ENCODE results near the gene PTP4A1. TPM values are rescaled to one million over a fixed set of nuclear protein-coding genes. Genes with fewer than 3 reads are reported as not detected.

The PTP4A1 gene
- total RNA-seq, 1 donor = 43.6 TPM

DNA sequence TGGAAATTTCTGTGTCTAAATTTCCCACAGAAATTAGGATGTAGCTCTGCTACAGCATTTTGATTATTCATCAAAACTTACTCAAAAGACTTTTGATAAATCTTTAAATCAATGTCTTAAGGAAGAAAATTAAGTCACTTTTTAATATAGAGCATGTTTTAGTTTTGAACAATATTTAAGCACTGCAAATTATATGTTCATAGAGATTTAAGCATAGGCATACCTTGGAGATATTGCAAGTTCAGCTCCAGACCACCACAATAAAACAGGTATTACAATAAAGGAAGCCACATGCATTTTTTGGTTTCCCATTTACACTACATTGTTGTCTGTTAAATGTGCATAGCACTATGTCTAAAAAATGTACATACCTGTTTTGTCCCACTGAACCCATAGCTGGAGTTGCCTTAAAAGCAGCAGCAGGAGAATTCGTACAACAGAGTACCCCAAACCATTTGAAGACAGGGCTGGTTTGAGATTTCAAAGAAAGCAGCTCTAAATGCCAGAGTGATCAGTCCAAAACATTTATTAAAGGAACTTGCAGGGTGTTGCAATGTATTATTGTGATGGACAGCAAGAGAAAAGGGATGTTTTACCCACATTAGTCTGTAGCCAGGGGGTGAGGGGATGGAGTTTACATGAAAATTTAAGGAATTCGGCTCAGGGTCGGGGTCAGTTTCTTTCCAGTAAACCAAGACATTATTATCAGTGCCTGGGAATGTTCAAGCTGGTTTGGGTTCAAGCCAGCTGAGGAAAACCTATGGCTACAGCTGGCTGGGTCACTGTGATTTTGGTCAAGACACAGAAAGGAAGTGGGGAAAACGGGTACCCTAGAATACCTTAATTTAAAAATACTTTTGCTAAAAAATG lies 6.3 kb upstream of the PTP4A1 start:
- H3K4me3 ChIP-seq (ENCODE audit: low read depth, low read length) = peak overlapping the region; percentile 30
- DNase-seq (ENCODE audit: low read depth) = peak; percentile 90
- TF ChIP-seq, protein P1, sequence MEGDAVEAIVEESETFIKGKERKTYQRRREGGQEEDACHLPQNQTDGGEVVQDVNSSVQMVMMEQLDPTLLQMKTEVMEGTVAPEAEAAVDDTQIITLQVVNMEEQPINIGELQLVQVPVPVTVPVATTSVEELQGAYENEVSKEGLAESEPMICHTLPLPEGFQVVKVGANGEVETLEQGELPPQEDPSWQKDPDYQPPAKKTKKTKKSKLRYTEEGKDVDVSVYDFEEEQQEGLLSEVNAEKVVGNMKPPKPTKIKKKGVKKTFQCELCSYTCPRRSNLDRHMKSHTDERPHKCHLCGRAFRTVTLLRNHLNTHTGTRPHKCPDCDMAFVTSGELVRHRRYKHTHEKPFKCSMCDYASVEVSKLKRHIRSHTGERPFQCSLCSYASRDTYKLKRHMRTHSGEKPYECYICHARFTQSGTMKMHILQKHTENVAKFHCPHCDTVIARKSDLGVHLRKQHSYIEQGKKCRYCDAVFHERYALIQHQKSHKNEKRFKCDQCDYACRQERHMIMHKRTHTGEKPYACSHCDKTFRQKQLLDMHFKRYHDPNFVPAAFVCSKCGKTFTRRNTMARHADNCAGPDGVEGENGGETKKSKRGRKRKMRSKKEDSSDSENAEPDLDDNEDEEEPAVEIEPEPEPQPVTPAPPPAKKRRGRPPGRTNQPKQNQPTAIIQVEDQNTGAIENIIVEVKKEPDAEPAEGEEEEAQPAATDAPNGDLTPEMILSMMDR (IDR thresholded peaks at IDR 0.05; ENCODE audit: insufficient read depth, low read depth, low read length) = no peak

DNA sequence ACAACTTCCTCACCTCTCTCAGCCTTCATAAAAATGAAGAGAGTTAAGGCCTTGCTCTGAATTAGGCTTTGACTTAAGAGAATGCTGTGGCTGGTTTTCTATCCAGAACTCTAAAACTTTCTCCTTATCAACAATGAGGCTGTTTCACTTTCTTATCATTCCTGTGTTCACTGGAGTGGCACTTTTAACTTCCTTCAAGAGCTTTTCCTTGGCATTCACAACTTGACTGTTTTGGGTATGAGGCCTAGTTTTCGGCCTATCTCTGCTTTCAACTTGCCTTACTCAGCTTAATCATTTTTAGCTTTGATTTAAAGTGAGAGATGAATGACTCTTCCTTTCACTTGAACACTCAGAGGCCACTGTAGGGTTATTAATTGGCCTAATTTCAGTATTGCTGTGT lies 4.3 kb upstream of the PTP4A1 start:
- H3K4me3 ChIP-seq (ENCODE audit: low read depth, low read length) = no peak overlapping the region
- DNase-seq (ENCODE audit: low read depth) = no peak
- TF ChIP-seq, protein P1 (IDR thresholded peaks at IDR 0.05; ENCODE audit: insufficient read depth, low read depth, low read length) = no peak

DNA sequence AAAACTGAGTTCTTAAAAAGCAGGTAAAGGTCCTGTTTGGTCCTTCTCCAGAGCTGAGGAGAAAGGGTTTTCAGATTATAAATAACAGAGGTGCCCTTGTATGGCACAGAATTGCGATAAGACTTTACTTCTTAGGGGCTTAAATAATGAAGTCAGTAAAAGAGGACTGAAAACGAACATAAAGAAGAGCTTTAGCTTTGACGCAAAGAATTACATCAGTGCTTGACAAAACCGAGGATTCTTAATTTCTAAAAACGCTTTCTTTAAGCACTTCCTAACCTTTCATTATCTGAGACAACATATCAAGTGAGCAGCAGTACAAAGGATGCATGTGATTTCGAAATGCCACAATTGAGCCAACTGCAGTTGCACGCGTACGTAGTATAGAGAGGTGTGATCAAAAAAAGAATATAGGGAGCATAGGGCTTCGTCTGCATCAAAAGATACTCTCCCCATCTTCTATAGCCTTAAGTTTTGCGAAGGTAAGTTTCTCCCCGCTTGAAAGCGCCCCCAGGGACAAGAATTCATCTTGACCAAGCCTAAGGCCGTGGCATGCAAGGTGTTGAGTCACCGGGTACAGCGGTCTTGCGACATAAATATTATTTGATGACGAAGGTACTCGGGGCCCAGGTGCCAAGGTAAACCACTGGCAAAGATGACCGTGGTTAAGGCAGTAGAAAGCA lies 778 bp upstream of the PTP4A1 start:
- H3K4me3 ChIP-seq (ENCODE audit: low read depth, low read length) = peak overlapping the region; percentile 70
- peak; percentile 75 for DNase-seq (ENCODE audit: low read depth)
- TF ChIP-seq, protein P1 (IDR thresholded peaks at IDR 0.05; ENCODE audit: insufficient read depth, low read depth, low read length) = peak; percentile 8

DNA sequence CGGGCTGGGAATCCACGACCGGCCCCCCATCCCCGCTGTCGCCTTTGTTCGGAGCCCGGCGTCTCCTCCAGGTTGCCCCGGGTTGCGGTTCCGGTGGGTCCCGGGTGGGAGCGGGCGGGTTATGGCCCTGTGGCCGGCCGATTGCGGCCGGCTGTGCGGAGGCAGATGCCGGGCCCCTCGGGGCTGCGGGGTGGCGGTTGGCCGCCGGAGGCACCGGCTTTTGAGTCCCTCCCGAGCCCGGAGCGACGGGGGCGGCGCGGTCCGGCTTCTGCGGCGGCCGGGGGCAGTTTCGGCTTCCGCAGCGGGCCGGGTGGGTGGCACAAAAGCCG lies 431 bp downstream of the PTP4A1 start:
- peak overlapping the region; percentile 96 for H3K4me3 ChIP-seq (ENCODE audit: low read depth, low read length)
- no peak for DNase-seq (ENCODE audit: low read depth)
- TF ChIP-seq, protein P1 (IDR thresholded peaks at IDR 0.05; ENCODE audit: insufficient read depth, low read depth, low read length) = no peak

DNA sequence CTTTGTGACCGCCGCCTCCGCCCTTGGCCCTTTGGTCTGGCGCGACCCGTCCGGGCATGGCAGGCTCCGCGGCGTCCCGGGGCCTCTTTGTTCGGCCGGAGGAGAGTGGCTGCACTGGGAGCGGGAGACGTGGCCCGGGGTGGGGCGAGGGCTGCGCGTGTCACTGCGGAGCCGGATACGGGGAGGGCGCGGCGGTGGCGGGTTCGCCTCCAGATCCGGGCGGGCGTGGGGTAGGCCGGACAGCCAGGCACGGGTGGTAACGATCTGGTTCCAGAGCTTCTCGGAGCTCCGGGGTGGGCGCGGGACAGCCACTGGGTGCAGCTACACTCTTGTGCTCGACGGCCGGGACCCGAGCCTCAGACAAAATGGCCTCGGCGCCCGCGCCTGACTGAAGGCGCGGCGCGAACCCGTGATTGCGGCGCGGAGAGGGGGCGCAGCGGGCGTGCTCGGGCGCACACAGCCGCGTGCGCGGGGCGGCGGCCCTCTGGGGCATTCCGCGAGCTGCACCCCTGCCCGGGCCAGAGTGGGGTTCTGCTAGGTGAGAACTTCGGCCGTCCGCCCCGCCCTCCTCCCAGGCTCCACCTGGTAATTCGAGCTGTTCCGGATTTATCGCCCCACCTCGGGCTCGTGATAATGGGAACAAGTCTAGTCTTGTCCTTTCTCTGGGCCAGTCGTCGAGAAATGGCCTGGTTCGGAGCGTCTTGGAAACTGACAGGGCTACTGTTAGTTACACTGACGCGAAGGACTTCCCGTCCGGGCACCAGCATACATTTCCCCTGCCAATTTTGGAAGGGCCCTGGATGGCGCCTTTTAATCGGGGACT lies 1.0 kb downstream of the PTP4A1 start:
- peak; percentile 79 for DNase-seq (ENCODE audit: low read depth)
- TF ChIP-seq, protein P1 (IDR thresholded peaks at IDR 0.05; ENCODE audit: insufficient read depth, low read depth, low read length) = no peak
- peak overlapping the region; percentile 96 for H3K4me3 ChIP-seq (ENCODE audit: low read depth, low read length)

DNA sequence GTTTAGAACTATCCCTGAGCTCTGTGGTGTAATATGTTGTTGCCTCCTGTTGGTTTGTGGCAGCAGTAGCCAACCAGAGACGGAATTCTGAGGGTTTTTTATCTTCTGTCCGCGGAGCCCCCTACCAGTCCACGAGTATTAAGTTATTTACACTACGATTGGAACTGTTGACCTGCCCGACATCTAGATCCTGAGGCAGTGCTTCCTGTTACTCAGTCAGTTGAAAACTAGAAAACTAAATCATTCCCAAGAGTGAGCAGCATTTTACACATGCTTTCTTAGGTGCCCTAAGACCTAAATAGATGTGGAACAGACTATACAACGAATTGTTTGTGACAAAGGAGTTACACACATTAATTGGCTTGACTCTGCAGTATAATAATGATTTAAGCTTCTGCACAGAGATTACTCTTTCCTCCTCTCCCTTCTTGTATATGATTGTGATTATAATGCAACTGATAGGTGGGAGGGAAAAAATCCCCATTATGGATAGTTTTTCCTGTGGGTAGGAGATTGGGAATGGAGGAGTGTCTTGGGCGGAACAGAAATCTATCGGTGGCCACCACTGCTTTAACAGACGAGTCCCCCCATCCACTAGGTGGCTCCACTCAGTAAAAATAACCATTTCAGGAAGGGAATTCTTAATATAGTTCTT lies 1.7 kb downstream of the PTP4A1 start:
- peak overlapping the region; percentile 96 for H3K4me3 ChIP-seq (ENCODE audit: low read depth, low read length)
- TF ChIP-seq, protein P1 (IDR thresholded peaks at IDR 0.05; ENCODE audit: insufficient read depth, low read depth, low read length) = peak; percentile 65
- peak; percentile 64 for DNase-seq (ENCODE audit: low read depth)
